Activated T-cell treated with anti-CD3 and anti-CD28 coated beads, Interleukin-2, amount 50 U/mL, for 4 hours (primary cell): ENCODE data around the gene BCAP31. TPM values are rescaled to one million over a fixed set of nuclear protein-coding genes. Genes with fewer than 3 reads are reported as not detected.
A peak's percentile ranks its signal among the peaks of the same experiment; 100 is the strongest.
"Not testable (repeated sequence)": the region's sequence is repeated elsewhere in the genome, so short reads cannot be mapped to it uniquely, and the experiment has no call there.

Source experiments
- ATAC-seq, 2 donors: fragments of 200-7000 bp; cut with Tn5 transposase; one replicate each; pipeline ENCODE4 v1.10.0; 2021
- DNase-seq: peaks from one replicate; pipeline ENCODE4 v3.0.0-alpha.2; 2020
- H3K27me3 Mint-ChIP-seq: one replicate; pipeline ENCODE4 v1.8.0; 2021; ENCODE audit warnings: low read depth, mixed read lengths
- H3K36me3 Mint-ChIP-seq: one replicate; pipeline ENCODE4 v1.8.0; 2022; ENCODE audit warnings: mixed read lengths; ENCODE audit not compliant: insufficient read depth
- H3K4me1 Mint-ChIP-seq: one replicate; pipeline ENCODE4 v1.8.0; 2021; ENCODE audit warnings: low read depth, mixed read lengths
- H3K4me3 Mint-ChIP-seq: one replicate; pipeline ENCODE4 v1.8.0; 2021; ENCODE audit warnings: mild to moderate bottlenecking, moderate library complexity, mixed read lengths
- H3K9me3 Mint-ChIP-seq: one replicate; pipeline ENCODE4 v1.8.0; 2021; ENCODE audit warnings: mixed read lengths
- total RNA-seq, 3 donors: library from RNA; stranded (reverse); gene quantifications; one replicate each; pipeline ENCODE4 v1.2.1, GENCODE V29; 2021

BCAP31 gene
- total RNA-seq, 3 donors from 2014 or later: 134 to 176 (median 151) TPM

DNA sequence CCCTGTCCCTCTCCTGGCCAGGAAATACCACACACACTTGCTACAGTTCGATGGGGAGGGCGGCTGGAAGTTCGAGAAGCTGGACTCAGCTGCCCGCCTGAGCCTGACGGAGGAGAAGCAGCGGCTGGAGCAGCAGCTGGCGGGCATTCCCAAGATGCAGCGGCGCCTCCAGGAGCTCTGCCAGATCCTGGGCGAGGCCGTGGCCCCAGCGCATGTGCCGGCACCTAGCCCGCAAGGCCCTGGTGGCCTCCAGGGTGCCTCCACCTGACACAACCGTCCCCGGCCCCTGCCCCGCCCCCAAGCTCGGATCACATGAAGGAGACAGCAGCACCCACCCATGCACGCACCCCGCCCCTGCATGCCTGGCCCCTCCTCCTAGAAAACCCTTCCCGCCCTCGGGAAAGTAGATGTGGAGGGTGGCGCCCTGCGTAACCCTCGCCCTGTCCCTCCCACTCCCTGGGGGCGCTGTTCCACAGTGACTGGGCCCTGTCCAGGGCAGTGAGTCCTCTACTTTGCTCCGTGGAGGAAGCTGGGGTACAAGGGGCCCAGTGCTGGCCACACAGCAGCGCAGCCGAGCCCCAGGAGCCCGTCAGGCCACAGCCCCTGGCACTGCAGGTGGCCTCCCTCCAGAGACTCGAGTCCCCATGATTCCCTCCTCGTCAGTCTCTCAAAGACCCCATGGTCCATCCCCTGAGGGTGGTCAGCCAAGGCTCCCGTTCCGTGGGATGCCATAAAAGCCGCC is 19.5 kb upstream of the BCAP31 start:
- H3K4me1 Mint-ChIP-seq: peaks cover 24% of the 10 kb centered on the region
- not testable (repeated sequence) for ATAC-seq, H3K36me3 Mint-ChIP-seq, H3K9me3 Mint-ChIP-seq, H3K4me3 Mint-ChIP-seq, DNase-seq, H3K27me3 Mint-ChIP-seq

DNA sequence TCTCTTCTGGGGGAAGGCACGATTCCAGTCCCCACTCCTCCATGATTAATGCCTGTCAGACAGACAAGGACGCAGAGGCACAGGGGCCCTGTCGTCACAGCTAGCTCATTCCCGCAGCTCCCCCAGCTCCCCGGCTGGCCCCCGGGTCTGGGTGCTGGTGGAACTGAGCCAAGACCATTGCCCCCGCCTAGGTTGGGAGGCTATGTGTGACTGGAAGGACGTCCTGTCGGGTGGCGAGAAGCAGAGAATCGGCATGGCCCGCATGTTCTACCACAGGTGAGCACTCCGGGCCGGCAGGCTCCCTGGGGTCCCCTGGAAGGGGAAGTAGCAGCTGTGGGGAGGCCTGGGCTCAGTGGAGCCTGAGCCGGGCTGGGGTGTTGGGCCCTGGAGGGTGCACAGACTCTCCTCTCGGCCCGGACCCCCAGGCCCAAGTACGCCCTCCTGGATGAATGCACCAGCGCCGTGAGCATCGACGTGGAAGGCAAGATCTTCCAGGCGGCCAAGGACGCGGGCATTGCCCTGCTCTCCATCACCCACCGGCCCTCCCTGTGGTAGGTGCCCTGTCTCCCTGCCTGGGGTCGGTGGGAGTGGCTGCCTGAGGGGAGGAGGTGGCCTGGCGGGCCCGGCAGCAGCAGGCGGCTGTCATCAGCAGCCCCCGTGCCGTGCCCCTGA is 18.7 kb upstream of the BCAP31 start:
- not testable (repeated sequence) for H3K9me3 Mint-ChIP-seq, H3K4me3 Mint-ChIP-seq, DNase-seq, H3K27me3 Mint-ChIP-seq, ATAC-seq, H3K36me3 Mint-ChIP-seq
- H3K4me1 Mint-ChIP-seq: peaks cover 24% of the 10 kb centered on the region

DNA sequence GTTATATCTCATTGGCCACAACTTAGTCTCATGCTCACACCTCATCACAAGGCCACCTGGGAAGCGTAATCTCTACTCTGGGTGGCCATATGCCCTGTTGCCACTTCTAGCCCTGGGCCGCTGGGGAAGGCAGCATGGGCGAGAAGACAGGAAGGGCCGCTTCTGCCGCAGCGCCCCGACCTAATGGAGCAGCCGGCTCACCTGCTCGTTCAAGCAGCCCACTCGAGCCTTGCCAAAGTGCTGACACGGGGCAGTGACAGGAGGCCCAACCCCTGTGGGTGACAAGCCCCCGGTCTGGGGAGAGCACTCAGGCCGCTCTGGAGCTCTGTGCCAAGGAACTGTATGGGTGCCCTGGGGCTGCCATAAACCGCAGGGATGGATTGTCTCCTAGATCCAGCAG is 17.9 kb upstream of the BCAP31 start:
- H3K9me3 Mint-ChIP-seq, DNase-seq, H3K4me3 Mint-ChIP-seq, ATAC-seq, H3K36me3 Mint-ChIP-seq, H3K27me3 Mint-ChIP-seq: not testable (repeated sequence)
- H3K4me1 Mint-ChIP-seq: peaks cover 24% of the 10 kb centered on the region

DNA sequence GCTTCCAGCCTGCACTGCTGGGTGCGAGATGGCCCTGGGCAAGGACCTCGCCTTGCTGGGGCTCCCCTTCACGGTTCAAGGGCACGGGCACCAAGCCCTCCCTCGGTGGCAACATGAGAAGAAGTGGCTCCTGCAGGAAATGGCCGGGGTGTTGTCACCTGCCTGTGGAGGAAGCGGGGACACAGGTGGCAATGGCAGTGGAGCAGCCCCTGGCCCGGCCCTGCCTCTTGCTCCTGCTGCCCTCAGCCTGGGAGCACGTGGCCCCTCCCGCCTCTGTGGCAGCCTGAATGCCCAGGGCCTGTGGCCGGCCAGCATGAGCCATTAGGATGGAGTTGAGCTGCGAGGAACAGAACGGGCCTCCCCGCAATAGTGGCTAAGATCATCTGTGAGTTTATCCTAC is 17.3 kb upstream of the BCAP31 start:
- DNase-seq (no peak), ATAC-seq (no peak)
- H3K4me1 Mint-ChIP-seq: peaks cover 24% of the 10 kb centered on the region
- peaks cover 3% of the 10 kb centered on the region for H3K27me3 Mint-ChIP-seq
- no peaks in the 10 kb centered on the region for H3K9me3 Mint-ChIP-seq
- no peaks in the 10 kb centered on the region for H3K36me3 Mint-ChIP-seq
- H3K4me3 Mint-ChIP-seq: no peak overlapping the region

DNA sequence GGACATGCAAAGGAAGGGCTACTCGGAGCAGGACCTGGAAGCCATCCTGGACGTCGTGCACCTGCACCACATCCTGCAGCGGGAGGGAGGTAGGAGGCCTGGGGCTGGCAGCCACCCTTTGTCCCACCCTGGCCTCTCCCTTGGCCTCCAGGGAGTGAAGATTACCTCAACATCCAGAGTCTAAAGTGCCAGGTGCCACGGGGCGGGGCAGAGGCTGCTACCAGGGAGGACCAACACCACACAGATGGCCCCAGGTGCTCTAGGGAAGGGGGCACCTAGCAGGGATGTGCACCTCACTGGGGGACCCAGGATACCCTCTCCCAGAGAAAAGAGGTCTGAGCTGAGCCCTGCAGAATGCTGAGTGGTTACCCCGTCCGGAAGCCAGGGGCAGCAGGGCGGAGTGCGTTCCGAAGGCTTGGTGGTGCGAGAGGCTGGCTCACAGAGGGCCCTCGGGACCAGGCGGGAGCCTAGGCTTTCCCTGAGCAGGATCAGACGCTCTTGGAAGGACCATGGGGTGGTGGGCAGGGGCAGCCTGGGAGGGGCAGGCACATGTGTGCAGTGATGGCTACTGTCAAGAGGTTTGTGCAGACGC is 16.5 kb upstream of the BCAP31 start:
- DNase-seq (no peak), ATAC-seq (no peak)
- H3K27me3 Mint-ChIP-seq: peaks cover 3% of the 10 kb centered on the region
- H3K9me3 Mint-ChIP-seq: no peaks in the 10 kb centered on the region
- H3K4me3 Mint-ChIP-seq: no peak overlapping the region
- H3K36me3 Mint-ChIP-seq: peaks cover under 1% of the 10 kb centered on the region
- H3K4me1 Mint-ChIP-seq: peaks cover 24% of the 10 kb centered on the region

DNA sequence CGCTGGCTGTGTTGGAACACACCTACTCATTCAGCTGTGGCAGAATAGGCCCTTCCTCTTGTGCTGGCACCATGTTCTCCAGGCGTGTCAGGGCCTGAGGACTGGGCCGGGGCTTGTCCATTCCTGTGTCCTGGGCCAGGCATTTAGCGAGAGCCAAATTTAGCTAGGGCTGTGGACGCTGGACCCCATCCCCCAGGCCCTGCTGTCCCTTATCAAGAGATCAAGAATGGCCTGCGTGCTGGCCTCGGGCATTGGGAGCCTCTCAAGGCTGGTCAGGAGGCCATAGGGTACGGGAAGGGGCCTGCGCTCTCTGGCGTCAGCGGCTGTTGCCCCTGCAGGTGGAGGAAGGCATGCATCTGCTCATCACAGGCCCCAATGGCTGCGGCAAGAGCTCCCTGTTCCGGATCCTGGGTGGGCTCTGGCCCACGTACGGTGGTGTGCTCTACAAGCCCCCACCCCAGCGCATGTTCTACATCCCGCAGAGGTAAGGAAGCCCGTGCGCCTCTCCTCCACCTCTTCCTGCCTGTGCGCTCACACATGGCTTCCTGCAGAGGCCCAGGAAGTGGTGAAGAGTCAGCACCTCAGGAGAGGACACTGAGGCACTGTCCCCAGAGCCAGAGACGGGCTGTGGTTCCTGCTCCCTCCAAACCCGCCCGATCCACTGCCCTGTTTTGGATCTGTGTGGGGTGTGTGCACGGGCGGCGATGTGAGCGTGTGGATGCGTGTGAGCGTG is 15.7 kb upstream of the BCAP31 start:
- ATAC-seq (peak; percentile 72 to 79), DNase-seq (no peak)
- Mint-ChIP-seq H3K9me3 (no peaks in the 10 kb centered on the region), H3K27me3 (peaks cover 3% of the 10 kb centered on the region), H3K36me3 (peaks cover 4% of the 10 kb centered on the region), H3K4me1 (peaks cover 32% of the 10 kb centered on the region), H3K4me3 (peak overlapping the region; percentile 56)

DNA sequence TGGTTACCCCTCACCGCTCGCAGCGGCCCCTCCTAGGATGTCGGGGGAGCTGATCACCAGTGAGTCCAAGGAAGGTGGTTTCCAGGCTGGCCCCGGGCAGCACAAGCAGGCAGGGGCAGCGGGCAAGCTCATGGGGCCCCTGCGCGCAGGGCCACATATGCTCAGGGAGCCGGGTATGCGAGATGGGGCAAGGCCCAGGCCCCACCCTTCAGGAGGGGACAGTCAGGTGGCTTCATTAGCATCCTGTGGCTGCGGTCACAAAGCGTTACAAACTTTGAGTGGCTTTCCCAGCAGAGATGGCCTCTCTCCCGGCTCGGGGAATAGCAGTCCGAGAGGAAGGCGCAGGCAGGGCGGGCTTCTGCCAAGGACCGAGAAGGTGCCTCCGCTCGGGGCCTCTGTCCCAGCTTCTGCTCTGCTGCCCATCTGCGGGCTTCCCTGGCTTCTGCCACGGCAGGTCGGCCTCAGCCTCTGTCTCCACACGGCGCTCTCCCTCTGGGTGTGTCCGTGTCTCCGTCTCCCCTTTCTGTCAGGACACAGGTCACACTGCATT is 13.9 kb upstream of the BCAP31 start:
- no peaks in the 10 kb centered on the region for H3K9me3 Mint-ChIP-seq
- no peak for DNase-seq
- no peaks in the 10 kb centered on the region for H3K27me3 Mint-ChIP-seq
- H3K4me1 Mint-ChIP-seq: peaks cover 28% of the 10 kb centered on the region
- no peak overlapping the region for H3K4me3 Mint-ChIP-seq
- ATAC-seq: no peak
- peaks cover 9% of the 10 kb centered on the region for H3K36me3 Mint-ChIP-seq

DNA sequence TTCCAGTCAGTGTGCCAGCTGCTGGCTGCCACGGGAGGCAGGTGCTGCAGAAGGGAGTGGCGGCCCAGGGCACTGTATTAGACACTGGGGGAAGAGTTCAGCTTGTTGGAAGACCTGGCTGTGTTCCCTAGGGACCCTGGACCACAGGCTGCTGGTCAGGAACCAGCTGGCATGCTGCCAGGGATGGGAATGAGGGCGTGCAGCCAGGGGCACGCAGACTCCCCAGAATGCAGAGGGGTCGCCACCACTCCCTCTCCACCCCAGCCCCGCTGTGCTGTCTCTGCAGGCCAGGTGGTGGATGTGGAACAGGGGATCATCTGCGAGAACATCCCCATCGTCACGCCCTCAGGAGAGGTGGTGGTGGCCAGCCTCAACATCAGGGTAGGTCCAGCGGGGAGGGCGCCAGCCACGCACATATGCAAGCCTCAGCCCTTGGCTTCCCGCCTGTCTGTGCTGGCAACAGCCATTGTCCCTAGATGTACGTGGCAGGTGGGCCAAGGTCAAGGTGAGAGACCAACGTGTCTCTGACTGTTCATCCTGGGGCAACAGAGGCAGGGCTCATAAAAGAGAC is 12.8 kb upstream of the BCAP31 start:
- H3K9me3 Mint-ChIP-seq: no peaks in the 10 kb centered on the region
- no peak overlapping the region for H3K4me3 Mint-ChIP-seq
- peaks cover 11% of the 10 kb centered on the region for H3K36me3 Mint-ChIP-seq
- H3K27me3 Mint-ChIP-seq: no peaks in the 10 kb centered on the region
- DNase-seq (no peak), ATAC-seq (no peak)
- peaks cover 29% of the 10 kb centered on the region for H3K4me1 Mint-ChIP-seq

DNA sequence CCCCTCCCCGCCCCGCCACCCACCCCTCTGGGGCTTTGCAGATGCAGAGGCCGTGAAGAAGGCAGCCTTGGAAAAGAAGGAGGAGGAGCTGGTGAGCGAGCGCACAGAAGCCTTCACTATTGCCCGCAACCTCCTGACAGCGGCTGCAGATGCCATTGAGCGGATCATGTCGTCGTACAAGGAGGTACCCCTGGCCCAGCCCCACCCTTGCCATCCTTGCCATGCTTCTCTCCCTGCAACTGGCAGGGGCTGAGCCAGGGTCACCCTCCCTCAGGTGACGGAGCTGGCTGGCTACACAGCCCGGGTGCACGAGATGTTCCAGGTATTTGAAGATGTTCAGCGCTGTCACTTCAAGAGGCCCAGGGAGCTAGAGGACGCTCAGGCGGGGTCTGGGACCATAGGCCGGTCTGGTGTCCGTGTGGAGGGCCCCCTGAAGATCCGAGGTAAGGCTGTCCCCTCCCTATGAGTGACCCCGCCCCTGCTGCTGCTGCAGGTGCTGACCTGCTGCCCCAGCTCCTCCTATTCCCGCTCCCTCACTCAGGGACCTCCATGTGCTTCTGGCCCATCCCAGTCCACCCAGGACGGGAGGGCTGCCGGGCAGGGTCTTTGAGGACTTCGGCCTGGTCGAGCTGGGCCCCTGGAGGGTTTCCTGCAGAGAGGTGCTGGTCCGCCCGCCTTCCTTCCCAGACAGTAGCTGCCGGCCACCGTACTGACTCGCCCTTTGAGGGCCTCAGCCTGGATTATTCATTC is 12.1 kb upstream of the BCAP31 start:
- DNase-seq (no peak), ATAC-seq (no peak)
- Mint-ChIP-seq H3K9me3 (no peaks in the 10 kb centered on the region), H3K27me3 (no peaks in the 10 kb centered on the region), H3K4me3 (no peak overlapping the region), H3K4me1 (peaks cover 35% of the 10 kb centered on the region), H3K36me3 (peaks cover 14% of the 10 kb centered on the region)

DNA sequence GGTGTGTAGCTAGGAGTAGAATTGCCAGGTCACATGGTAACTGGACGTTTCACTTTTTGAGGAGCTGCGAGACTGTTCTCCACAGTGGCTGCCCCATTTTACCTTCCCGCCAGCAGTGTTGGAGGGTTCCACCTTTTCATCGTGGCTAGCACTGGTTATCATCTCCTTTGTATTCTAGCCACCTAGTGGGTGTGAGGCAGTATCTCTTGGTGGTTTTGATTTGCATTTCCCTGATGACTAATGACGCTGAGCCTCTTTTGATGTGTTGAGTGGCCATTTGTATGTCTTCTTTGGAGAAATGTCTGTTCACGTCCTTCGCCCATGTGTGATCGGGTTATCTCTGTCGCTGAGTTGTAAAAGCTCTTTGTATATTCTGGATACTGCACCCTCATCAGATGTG is 11.1 kb upstream of the BCAP31 start:
- peaks cover 14% of the 10 kb centered on the region for H3K36me3 Mint-ChIP-seq
- H3K9me3 Mint-ChIP-seq: no peaks in the 10 kb centered on the region
- no peaks in the 10 kb centered on the region for H3K27me3 Mint-ChIP-seq
- no peak overlapping the region for H3K4me3 Mint-ChIP-seq
- DNase-seq (no peak), ATAC-seq (peak; percentile 65 to 72)
- H3K4me1 Mint-ChIP-seq: peaks cover 29% of the 10 kb centered on the region

DNA sequence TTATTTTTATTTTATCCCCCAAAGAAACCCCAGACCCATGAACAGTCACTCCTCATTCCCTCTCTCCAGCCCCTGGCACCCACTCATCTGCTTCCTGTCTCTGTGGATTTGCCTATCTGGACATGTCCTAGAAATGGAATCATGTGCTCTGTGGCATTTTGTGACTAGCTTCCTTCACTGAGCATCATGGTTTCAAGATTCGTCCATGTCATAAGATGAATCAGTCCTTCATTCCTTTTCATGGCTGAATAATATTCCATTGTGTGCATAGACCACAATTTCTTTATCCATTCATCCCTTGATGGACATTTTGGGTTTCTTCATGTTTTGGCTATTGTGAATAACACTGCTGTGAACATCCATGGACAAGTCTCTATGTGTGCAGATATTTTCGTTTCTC is 10.7 kb upstream of the BCAP31 start:
- H3K36me3 Mint-ChIP-seq: peaks cover 14% of the 10 kb centered on the region
- H3K4me1 Mint-ChIP-seq: peaks cover 25% of the 10 kb centered on the region
- no peak overlapping the region for H3K4me3 Mint-ChIP-seq
- ATAC-seq (no peak), DNase-seq (no peak)
- H3K9me3 Mint-ChIP-seq: no peaks in the 10 kb centered on the region
- no peaks in the 10 kb centered on the region for H3K27me3 Mint-ChIP-seq

DNA sequence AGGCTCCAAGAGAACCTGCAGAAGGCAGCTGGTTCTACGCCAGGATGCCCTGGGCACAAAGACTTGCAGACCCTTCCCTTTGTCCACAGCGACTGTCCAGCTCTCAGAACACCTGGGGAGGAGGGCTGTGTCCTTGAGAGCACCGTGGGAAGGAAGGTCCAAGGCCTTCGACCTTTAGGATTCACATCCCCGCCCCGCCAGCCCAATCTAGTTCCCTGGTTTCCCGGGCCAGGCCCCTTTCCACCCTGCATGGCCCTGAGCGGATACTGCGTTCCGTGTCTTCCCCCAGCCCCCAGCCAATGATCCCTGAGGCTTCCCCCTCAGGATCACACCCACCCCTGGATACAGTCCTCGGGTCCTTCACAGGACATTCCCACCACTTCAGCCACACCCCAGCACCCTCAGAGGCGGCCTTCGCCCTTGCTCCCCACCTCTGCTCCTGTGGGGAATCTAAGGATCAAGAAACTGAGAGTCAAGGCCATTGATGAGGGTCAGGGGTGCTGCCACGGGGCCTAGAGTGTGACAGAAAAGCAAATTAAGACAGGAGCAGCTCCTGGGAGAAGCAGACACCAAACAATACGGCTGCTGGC is 9.6 kb upstream of the BCAP31 start:
- Mint-ChIP-seq H3K36me3 (peaks cover 14% of the 10 kb centered on the region), H3K27me3 (no peaks in the 10 kb centered on the region), H3K9me3 (no peaks in the 10 kb centered on the region), H3K4me1 (peaks cover 19% of the 10 kb centered on the region), H3K4me3 (no peak overlapping the region)
- ATAC-seq (no peak), DNase-seq (no peak)

DNA sequence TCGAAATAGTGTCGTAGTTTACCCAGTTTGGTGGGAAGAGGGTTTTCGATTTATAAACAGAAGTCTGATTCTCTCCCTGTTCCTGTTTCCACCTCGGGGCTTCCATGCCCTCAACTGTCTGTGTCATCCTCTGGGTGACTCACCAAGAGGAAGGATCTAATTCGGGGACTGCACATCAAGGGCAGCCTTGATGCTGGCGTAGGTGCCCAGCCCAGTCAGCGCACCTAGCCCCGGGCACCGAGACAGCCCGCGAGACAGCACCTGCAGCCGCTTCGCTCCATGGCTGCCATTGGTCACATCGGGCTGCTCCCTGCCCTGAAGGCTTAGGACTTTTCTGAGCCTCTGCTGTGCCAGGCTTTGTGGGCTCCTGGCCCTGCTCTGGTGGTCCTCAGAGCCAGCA is 8.2 kb upstream of the BCAP31 start:
- ATAC-seq: no peak
- no peak overlapping the region for H3K4me3 Mint-ChIP-seq
- H3K4me1 Mint-ChIP-seq: peaks cover 25% of the 10 kb centered on the region
- H3K36me3 Mint-ChIP-seq: peaks cover 14% of the 10 kb centered on the region
- no peaks in the 10 kb centered on the region for H3K9me3 Mint-ChIP-seq
- no peak for DNase-seq
- H3K27me3 Mint-ChIP-seq: no peaks in the 10 kb centered on the region
